Erythroblast (primary cell): ENCODE data around the gene SCO2.

ENCODE experiments used
- DNase-seq, 2 experiments: peaks; one replicate each; lab custom pipeline; 2025; lab: John Stamatoyannopoulos, UW
- GATA1 ChIP-seq: IDR thresholded peaks from 2 replicates; pipeline ENCODE4 v1.6.1; 2011; ENCODE audit warnings: low read depth, mild to moderate bottlenecking, control low read depth, low read length, moderate library complexity
- POLR2A ChIP-seq: IDR thresholded peaks from 2 replicates; pipeline ENCODE4 v1.6.1; 2011; ENCODE audit warnings: mild to moderate bottlenecking, low read length

The SCO2 gene

GRCh38 chr22:50473855-50474671, 51.3 kb downstream of the SCO2 start:
- peak; percentile 42 to 55 for DNase-seq
- TF ChIP-seq GATA1 (no peak), POLR2A (no peak)
